MM.1S (cell line): Measurements from ENCODE around the gene SRI.

Experiments
- CTCF ChIP-seq: fragments of 300-600 bp; sonication (generic); IDR thresholded peaks from 2 replicates; pipeline ENCODE4 v1.5.1; 2016; ENCODE audit warnings: antibody characterized with exemption, low read length, mixed read lengths
- EZH2 ChIP-seq: fragments of 300-600 bp; sonication (generic); optimal IDR thresholded peaks from 2 replicates; pipeline ENCODE3; 2017; ENCODE audit warnings: low read depth, mild to moderate bottlenecking, antibody characterized with exemption, low read length, mixed read lengths

- TF ChIP-seq CTCF (no peak), EZH2 (no peak)
Measured at GRCh38 chr7:88203401-88203800, 16.4 kb downstream of the SRI start.
